Measurements from ENCODE around the gene ZNF511. TPM values are rescaled to one million over a fixed set of nuclear protein-coding genes. Genes with fewer than 3 reads are reported as not detected.

ZNF511 gene
- total RNA-seq, 1 experiment from 2014 or later, result 44.7 TPM

DNA sequence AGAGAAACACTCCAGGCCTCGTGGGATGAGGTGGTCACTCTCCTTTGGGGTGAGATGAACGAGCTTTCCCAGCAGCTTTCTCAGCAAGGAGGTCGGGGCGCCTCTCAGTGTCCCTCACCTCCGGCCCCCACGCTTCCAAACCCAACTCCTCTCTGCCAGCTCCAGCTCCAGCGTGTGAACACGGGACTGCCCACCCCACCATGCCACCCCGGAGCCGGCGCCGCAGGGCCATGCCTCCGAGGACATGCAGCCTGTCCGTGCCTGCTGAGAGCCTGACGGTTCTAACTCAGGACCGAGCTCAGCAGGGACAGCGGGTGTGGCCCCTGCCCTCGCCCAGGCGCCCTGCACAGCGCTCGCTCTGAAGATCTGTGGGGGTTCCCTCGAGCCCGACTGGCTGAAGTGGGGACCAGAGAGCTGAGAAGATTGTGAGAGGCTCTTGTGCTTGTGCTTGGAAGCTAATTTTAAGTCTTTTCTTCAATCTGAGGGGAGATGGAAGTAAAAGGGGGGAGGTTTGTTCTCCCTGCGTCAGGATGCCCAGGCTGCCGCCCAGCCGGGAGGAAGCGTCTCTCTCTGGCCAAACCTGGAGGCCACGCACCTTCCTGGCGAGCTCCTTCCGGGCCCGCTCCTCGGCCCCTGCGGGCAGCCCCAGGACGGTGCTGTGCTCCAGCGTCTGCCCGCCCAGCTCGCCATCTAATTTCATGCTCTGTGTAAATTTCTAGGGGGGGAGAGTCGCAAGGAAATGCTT, 26.9 kb upstream of the ZNF511 start:
- no peaks in the 10 kb centered on the region for H4K20me1 ChIP-seq (ENCODE audit: insufficient read depth)
- peaks cover 38% of the 10 kb centered on the region for H3K4me1 ChIP-seq (replicated peaks; ENCODE audit: insufficient read depth)
- H3K27ac ChIP-seq, result no peak overlapping the region
- BruUV-seq (replicated peaks), result no TSS peak
- no peaks in the 10 kb centered on the region for H3K9me2 ChIP-seq (ENCODE audit: insufficient read depth)
- H3K79me2 ChIP-seq (ENCODE audit: low read depth), result no peaks in the 10 kb centered on the region
- intact Hi-C loops (cut with micrococcal nuclease; ENCODE audit: unreplicated experiment), result loop anchor here (10.0 kb wide), 1 partner anchor 57 kb away; no protein-coding TSS in a partner anchor
- no peak for DNase-seq
- no peaks in the 10 kb centered on the region for H3K9me3 ChIP-seq (ENCODE audit: insufficient read depth, low read depth)
- CTCF ChIA-PET, result no interaction called here
- no peak overlapping the region for H3K4me2 ChIP-seq
- POLR2A ChIA-PET (ENCODE audit: unreplicated experiment), result no interaction called here
- H2AFZ ChIP-seq, result no peak overlapping the region
- peaks cover 33% of the 10 kb centered on the region for H3F3A ChIP-seq (ENCODE audit: insufficient read depth, low read depth)
- TF ChIP-seq, protein P1, sequence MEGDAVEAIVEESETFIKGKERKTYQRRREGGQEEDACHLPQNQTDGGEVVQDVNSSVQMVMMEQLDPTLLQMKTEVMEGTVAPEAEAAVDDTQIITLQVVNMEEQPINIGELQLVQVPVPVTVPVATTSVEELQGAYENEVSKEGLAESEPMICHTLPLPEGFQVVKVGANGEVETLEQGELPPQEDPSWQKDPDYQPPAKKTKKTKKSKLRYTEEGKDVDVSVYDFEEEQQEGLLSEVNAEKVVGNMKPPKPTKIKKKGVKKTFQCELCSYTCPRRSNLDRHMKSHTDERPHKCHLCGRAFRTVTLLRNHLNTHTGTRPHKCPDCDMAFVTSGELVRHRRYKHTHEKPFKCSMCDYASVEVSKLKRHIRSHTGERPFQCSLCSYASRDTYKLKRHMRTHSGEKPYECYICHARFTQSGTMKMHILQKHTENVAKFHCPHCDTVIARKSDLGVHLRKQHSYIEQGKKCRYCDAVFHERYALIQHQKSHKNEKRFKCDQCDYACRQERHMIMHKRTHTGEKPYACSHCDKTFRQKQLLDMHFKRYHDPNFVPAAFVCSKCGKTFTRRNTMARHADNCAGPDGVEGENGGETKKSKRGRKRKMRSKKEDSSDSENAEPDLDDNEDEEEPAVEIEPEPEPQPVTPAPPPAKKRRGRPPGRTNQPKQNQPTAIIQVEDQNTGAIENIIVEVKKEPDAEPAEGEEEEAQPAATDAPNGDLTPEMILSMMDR (conservative IDR thresholded peaks at IDR 0.05), result no peak
- TF ChIP-seq EZH2 (IDR thresholded peaks at IDR 0.05; ENCODE audit: low read depth), result no peak
- no peaks in the 10 kb centered on the region for H3K27me3 ChIP-seq (ENCODE audit: insufficient read depth, low read depth)
- H3K36me3 ChIP-seq (ENCODE audit: low read depth), result no peaks in the 10 kb centered on the region
- H3K4me3 ChIP-seq, result no peak overlapping the region

DNA sequence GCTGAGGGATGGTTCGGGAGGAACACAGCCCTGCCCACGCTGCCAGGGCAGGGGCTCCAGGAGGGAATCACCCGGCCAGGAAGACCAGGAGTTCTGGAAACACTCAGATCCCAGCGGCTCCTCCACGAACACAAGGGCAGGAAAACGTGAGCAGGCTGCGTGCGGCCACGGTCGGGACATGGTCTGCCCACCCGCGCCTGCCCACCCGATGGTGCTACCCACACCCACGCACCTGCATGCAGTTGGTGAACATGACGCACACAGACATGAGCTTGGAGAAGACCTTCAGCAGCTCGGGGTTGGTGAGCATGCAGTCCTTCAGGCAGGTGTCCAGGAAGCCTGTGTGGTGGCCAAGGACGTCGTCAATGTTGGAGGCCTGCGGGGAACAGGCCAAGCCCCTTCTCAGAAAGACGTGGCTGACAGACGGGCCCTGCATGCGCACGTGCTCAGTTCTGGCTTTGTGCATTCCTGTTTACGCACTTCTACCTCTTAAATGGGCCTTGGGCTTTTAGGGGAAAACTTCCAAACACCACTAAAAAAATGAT, 25.8 kb upstream of the ZNF511 start:
- no peaks in the 10 kb centered on the region for H3K36me3 ChIP-seq (ENCODE audit: low read depth)
- H3K27ac ChIP-seq, result no peak overlapping the region
- H3K79me2 ChIP-seq (ENCODE audit: low read depth), result no peaks in the 10 kb centered on the region
- BruUV-seq (replicated peaks), result no TSS peak
- POLR2A ChIA-PET (ENCODE audit: unreplicated experiment), result interaction anchor here (0.6 kb wide), 1 partner anchor 90 kb away, joined by 3 read pairs; the partner anchor contains the start of gene ECHS1
- peaks cover 27% of the 10 kb centered on the region for H3K4me1 ChIP-seq (replicated peaks; ENCODE audit: insufficient read depth)
- H3K27me3 ChIP-seq (ENCODE audit: insufficient read depth, low read depth), result no peaks in the 10 kb centered on the region
- H2AFZ ChIP-seq, result no peak overlapping the region
- DNase-seq, result no peak
- no peak overlapping the region for H3K4me3 ChIP-seq
- no peak overlapping the region for H3K4me2 ChIP-seq
- TF ChIP-seq, protein P1 (conservative IDR thresholded peaks at IDR 0.05), result no peak
- TF ChIP-seq EZH2 (IDR thresholded peaks at IDR 0.05; ENCODE audit: low read depth), result no peak
- CTCF ChIA-PET, result interaction anchor here (0.6 kb wide), 1 partner anchor 666 kb away, joined by 4 read pairs; no protein-coding TSS in a partner anchor
- intact Hi-C loops (cut with micrococcal nuclease; ENCODE audit: unreplicated experiment), result loop anchor here (10.0 kb wide), 1 partner anchor 58 kb away; no protein-coding TSS in a partner anchor
- no peaks in the 10 kb centered on the region for H3K9me3 ChIP-seq (ENCODE audit: insufficient read depth, low read depth)
- no peaks in the 10 kb centered on the region for H3K9me2 ChIP-seq (ENCODE audit: insufficient read depth)
- no peaks in the 10 kb centered on the region for H4K20me1 ChIP-seq (ENCODE audit: insufficient read depth)
- H3F3A ChIP-seq (ENCODE audit: insufficient read depth, low read depth), result peaks cover 22% of the 10 kb centered on the region

GRCh38 chr10:133283931-133284330, 24.8 kb upstream of the ZNF511 start:
- H3K9me2 ChIP-seq (ENCODE audit: insufficient read depth), result no peaks in the 10 kb centered on the region
- no peaks in the 10 kb centered on the region for H3K79me2 ChIP-seq (ENCODE audit: low read depth)
- no peaks in the 10 kb centered on the region for H3K36me3 ChIP-seq (ENCODE audit: low read depth)
- no peak overlapping the region for H3K27ac ChIP-seq
- no peak for DNase-seq
- no peak overlapping the region for H3K4me2 ChIP-seq
- POLR2A ChIA-PET (ENCODE audit: unreplicated experiment), result no interaction called here
- no peak overlapping the region for H2AFZ ChIP-seq
- H3K4me3 ChIP-seq, result no peak overlapping the region
- no TSS peak for BruUV-seq (replicated peaks)
- H4K20me1 ChIP-seq (ENCODE audit: insufficient read depth), result no peaks in the 10 kb centered on the region
- TF ChIP-seq, protein P1 (conservative IDR thresholded peaks at IDR 0.05), result no peak
- no peak for TF ChIP-seq EZH2 (IDR thresholded peaks at IDR 0.05; ENCODE audit: low read depth)
- H3K27me3 ChIP-seq (ENCODE audit: insufficient read depth, low read depth), result no peaks in the 10 kb centered on the region
- peaks cover 22% of the 10 kb centered on the region for H3K4me1 ChIP-seq (replicated peaks; ENCODE audit: insufficient read depth)
- CTCF ChIA-PET, result no interaction called here
- H3F3A ChIP-seq (ENCODE audit: insufficient read depth, low read depth), result peaks cover 15% of the 10 kb centered on the region
- intact Hi-C loops (cut with micrococcal nuclease; ENCODE audit: unreplicated experiment), result loop anchor here (10.0 kb wide), 1 partner anchor 59 kb away; no protein-coding TSS in a partner anchor
- H3K9me3 ChIP-seq (ENCODE audit: insufficient read depth, low read depth), result no peaks in the 10 kb centered on the region
